ENCODE measurements around the gene EEF1AKMT1.

Gene EEF1AKMT1

DNA sequence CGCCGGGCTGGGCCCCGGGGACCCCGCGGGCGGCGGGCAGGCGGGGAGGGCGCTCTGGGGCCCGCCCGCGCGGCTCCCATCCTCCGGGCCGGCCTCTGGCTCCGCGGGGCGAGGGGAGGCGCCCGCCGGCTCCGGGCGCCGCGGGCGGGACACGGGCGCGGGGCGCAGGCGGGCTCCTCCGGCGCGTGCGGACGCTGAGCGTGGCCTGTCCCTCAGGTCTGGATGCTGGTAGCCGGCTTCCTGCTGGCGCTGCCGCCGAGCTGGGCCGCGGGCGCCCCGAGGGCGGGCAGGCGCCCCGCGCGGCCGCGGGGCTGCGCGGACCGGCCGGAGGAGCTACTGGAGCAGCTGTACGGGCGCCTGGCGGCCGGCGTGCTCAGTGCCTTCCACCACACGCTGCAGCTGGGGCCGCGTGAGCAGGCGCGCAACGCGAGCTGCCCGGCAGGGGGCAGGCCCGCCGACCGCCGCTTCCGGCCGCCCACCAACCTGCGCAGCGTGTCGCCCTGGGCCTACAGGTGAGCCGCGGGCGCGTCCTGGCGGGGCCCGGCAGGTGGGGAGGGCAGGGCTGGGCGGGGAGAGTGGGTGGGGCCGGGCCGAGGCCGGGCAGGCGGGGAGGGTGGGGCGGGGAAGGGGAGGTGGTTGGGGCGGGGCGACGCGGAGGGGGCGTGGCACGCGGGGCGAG, 69.8 kb downstream of the EEF1AKMT1 start:
- Histone ChIP-seq H3K9me3 (ENCODE audit: control insufficient read depth in 5 of 5, low read length in 5 of 5) (no peaks in the 10 kb centered on the region), H3K27ac (ENCODE audit: low read depth, low read length) (no peak overlapping the region), H3K27me3 (ENCODE audit: control insufficient read depth in 5 of 5, insufficient read depth in 4 of 5, low read length in 5 of 5) (peaks cover 0 to 9% (median 3%) of the 10 kb centered on the region in 5 donors), H3K36me3 (ENCODE audit: control insufficient read depth in 5 of 5, insufficient read depth in 5 of 5, low read length in 5 of 5) (no peaks in the 10 kb centered on the region), H3K4me3 (ENCODE audit: low read depth in 1 of 5, low read length in 5 of 5) (peak overlapping the region in 4 of 5 donors; percentile 55 to 75 (median 56)), H3K9ac (ENCODE audit: low read length in 5 of 5) (no peak overlapping the region), H3K4me1 (ENCODE audit: control insufficient read depth in 5 of 5, insufficient read depth in 5 of 5, low read length in 5 of 5) (peaks cover 0 to 22% (median 16%) of the 10 kb centered on the region in 5 donors)

DNA sequence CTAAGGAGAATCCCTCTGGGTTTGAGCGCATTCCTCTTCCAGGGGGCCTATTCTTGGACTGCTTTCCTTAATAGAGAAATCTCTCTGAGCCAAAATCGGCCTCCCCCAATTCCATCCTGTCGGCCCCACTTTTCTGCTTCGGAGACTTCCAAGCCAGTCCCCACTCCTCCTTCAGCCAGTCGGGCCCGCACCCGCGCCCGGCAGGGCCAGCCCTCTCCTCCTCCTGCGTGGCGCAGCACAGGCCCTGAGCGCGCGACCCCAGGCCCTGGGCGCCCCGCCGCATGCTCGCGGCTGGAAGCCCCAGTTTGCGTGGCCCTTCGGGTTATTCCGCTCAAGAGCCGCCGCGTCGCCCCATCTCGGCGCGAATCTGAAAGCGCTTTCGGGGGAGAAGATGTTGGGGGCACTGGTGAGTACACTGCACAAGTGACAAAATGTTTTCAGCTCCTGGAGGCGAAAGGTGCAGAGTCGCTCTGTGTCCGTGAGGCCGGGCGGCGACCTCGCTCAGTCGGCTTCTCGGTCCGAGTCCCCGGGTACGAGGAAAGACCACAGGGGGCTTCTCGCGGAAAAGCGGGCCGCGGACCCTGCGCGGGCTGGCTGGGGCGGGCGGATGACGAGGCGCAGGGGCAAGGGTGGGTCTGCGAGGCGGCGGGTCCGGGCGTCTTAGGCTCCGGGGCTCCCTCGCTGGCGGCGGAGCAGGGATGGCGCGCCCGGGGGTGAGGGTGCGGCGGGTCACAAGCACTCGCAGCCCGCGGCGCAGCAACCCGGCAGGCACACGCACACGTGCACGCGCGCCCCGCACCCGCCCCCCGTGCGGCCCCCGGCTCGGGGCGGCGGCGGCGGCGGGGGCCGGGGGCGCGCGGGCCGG, 70.6 kb downstream of the EEF1AKMT1 start, which contains the start of gene IL17D:
Gene IL17D (plus strand): TSS at position 785 of the 865 bp plus-strand sequence. CDS start 303 bp downstream, outside the sequence.
- Histone ChIP-seq H3K9me3 (ENCODE audit: control insufficient read depth in 5 of 5, low read length in 5 of 5) (no peaks in the 10 kb centered on the region), H3K27ac (ENCODE audit: low read depth, low read length) (no peak within 1 kb of the TSS), H3K27me3 (ENCODE audit: control insufficient read depth in 5 of 5, insufficient read depth in 4 of 5, low read length in 5 of 5) (peaks cover 0 to 9% (median 3%) of the 10 kb centered on the region in 5 donors), H3K4me3 (ENCODE audit: low read depth in 1 of 5, low read length in 5 of 5) (peak within 1 kb of the TSS; percentile 37 to 85 (median 75)), H3K9ac (ENCODE audit: low read length in 5 of 5) (peak within 1 kb of the TSS in 4 of 5 donors; percentile 53 to 80 (median 67)), H3K4me1 (ENCODE audit: control insufficient read depth in 5 of 5, insufficient read depth in 5 of 5, low read length in 5 of 5) (peaks cover 0 to 21% (median 16%) of the 10 kb centered on the region in 5 donors), H3K36me3 (ENCODE audit: control insufficient read depth in 5 of 5, insufficient read depth in 5 of 5, low read length in 5 of 5) (no peaks in the 10 kb centered on the region)

DNA sequence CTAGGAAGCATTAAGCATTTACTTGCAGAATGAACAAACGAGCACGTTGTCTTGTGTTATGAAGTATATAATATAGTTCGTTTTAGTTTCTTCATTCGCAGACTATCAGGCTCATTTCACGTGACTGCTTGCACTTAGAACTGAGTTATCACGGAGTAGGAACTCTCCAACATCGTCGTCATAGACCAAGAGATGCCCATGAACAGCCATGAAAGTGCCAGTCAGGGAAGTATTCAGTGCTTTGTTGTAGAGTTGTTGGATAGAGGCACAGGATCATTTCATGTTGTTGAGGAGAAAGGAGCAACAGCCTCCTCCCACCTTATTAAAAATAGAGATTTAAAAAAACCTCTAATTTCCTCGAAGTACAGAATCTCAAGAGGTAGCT, 71.2 kb downstream of the EEF1AKMT1 start:
- peak overlapping the region; percentile 37 to 85 (median 75) for H3K4me3 ChIP-seq (ENCODE audit: low read depth in 1 of 5, low read length in 5 of 5)
- no peak overlapping the region for H3K27ac ChIP-seq (ENCODE audit: low read depth, low read length)
- H3K9me3 ChIP-seq (ENCODE audit: control insufficient read depth in 5 of 5, low read length in 5 of 5): no peaks in the 10 kb centered on the region
- H3K36me3 ChIP-seq (ENCODE audit: control insufficient read depth in 5 of 5, insufficient read depth in 5 of 5, low read length in 5 of 5): no peaks in the 10 kb centered on the region
- peak overlapping the region in 4 of 5 donors; percentile 8 to 80 (median 60) for H3K9ac ChIP-seq (ENCODE audit: low read length in 5 of 5)
- peaks cover 0 to 19% (median 16%) of the 10 kb centered on the region in 5 donors for H3K4me1 ChIP-seq (ENCODE audit: control insufficient read depth in 5 of 5, insufficient read depth in 5 of 5, low read length in 5 of 5)
- peaks cover 0 to 9% (median 3%) of the 10 kb centered on the region in 5 donors for H3K27me3 ChIP-seq (ENCODE audit: control insufficient read depth in 5 of 5, insufficient read depth in 4 of 5, low read length in 5 of 5)

DNA sequence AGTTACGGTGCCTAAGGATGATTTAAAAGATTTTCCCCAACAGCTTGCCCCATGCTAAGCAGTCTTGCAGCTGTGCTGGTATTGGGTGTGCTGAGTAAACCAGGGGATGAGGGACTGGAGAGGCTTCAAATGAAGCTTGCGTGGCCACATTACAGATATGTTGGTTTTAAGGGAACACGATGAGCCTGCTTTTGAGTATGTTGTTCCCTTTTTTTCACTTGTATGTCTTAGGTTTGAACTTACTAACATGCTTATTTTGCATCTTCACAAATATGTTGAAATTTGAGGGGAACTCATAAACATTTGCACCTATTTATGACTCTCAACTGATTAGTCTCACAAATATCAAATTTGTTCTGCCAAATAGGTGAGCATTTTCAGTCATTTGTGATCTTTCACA, 72.3 kb downstream of the EEF1AKMT1 start:
- Histone ChIP-seq H3K27me3 (ENCODE audit: control insufficient read depth in 5 of 5, insufficient read depth in 4 of 5, low read length in 5 of 5) (peaks cover 0 to 9% (median 3%) of the 10 kb centered on the region in 5 donors), H3K9ac (ENCODE audit: low read length in 5 of 5) (no peak overlapping the region), H3K9me3 (ENCODE audit: control insufficient read depth in 5 of 5, low read length in 5 of 5) (no peaks in the 10 kb centered on the region), H3K4me1 (ENCODE audit: control insufficient read depth in 5 of 5, insufficient read depth in 5 of 5, low read length in 5 of 5) (peaks cover 0 to 19% (median 16%) of the 10 kb centered on the region in 5 donors), H3K27ac (ENCODE audit: low read depth, low read length) (no peak overlapping the region), H3K36me3 (ENCODE audit: control insufficient read depth in 5 of 5, insufficient read depth in 5 of 5, low read length in 5 of 5) (no peaks in the 10 kb centered on the region), H3K4me3 (ENCODE audit: low read depth in 1 of 5, low read length in 5 of 5) (no peak overlapping the region)

GRCh38 chr13:20700288-20700687, 73.5 kb downstream of the EEF1AKMT1 start:
- no peak overlapping the region for H3K9ac ChIP-seq (ENCODE audit: low read length in 5 of 5)
- H3K4me1 ChIP-seq (ENCODE audit: control insufficient read depth in 5 of 5, insufficient read depth in 5 of 5, low read length in 5 of 5): peaks cover 0 to 19% (median 16%) of the 10 kb centered on the region in 5 donors
- no peak overlapping the region for H3K4me3 ChIP-seq (ENCODE audit: low read depth in 1 of 5, low read length in 5 of 5)
- H3K36me3 ChIP-seq (ENCODE audit: control insufficient read depth in 5 of 5, insufficient read depth in 5 of 5, low read length in 5 of 5): no peaks in the 10 kb centered on the region
- no peak overlapping the region for H3K27ac ChIP-seq (ENCODE audit: low read depth, low read length)
- H3K9me3 ChIP-seq (ENCODE audit: control insufficient read depth in 5 of 5, low read length in 5 of 5): no peaks in the 10 kb centered on the region
- peaks cover 0 to 9% (median 3%) of the 10 kb centered on the region in 5 donors for H3K27me3 ChIP-seq (ENCODE audit: control insufficient read depth in 5 of 5, insufficient read depth in 4 of 5, low read length in 5 of 5)

DNA sequence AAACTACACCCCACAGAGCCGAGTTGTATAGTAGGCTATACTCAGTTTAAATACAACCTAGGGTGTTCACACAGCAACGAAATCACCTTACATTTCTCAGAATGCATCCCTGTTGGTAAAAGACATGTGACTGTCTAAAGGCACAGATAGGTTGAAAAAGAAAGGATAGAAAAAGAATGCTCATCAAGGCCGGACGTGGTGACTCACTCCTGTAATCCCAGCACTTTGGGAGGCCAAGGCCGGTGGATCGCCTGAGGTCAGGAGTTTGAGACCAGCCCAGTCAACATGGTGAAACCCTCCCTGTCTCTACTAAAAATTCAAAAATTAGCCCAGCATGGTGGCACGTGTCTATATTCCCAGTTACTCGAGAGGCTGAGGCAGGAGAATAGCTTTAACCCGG, 74.0 kb downstream of the EEF1AKMT1 start:
- H3K9me3 ChIP-seq (ENCODE audit: control insufficient read depth in 5 of 5, low read length in 5 of 5): no peaks in the 10 kb centered on the region
- no peaks in the 10 kb centered on the region for H3K36me3 ChIP-seq (ENCODE audit: control insufficient read depth in 5 of 5, insufficient read depth in 5 of 5, low read length in 5 of 5)
- no peak overlapping the region for H3K9ac ChIP-seq (ENCODE audit: low read length in 5 of 5)
- H3K27ac ChIP-seq (ENCODE audit: low read depth, low read length): no peak overlapping the region
- H3K4me1 ChIP-seq (ENCODE audit: control insufficient read depth in 5 of 5, insufficient read depth in 5 of 5, low read length in 5 of 5): peaks cover 0 to 19% (median 16%) of the 10 kb centered on the region in 5 donors
- H3K4me3 ChIP-seq (ENCODE audit: low read depth in 1 of 5, low read length in 5 of 5): no peak overlapping the region
- H3K27me3 ChIP-seq (ENCODE audit: control insufficient read depth in 5 of 5, insufficient read depth in 4 of 5, low read length in 5 of 5): peaks cover 0 to 9% (median 3%) of the 10 kb centered on the region in 5 donors

DNA sequence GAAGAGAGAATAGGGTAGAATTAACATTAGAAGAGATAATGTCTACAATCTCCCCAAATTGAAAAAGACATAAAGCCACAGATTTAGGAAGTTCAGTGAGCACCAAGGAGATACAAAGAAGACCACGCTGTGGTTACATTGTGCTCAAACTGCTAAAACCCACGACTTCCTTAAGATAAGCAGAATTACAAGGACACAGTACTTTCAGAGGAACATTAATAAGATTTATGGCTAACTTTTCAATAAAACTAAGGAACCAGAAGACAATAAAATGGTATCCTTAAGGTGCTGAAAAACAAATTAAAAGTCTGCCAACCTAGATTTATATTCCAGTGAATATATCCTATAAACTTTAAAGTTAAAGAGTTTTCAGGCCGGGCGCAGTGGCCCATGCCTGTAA, 77.7 kb downstream of the EEF1AKMT1 start:
- Histone ChIP-seq H3K36me3 (ENCODE audit: control insufficient read depth in 5 of 5, insufficient read depth in 5 of 5, low read length in 5 of 5) (peaks cover 0 to 9% (median 2%) of the 10 kb centered on the region in 5 donors), H3K4me3 (ENCODE audit: low read depth in 1 of 5, low read length in 5 of 5) (no peak overlapping the region), H3K9ac (ENCODE audit: low read length in 5 of 5) (no peak overlapping the region), H3K27ac (ENCODE audit: low read depth, low read length) (no peak overlapping the region), H3K4me1 (ENCODE audit: control insufficient read depth in 5 of 5, insufficient read depth in 5 of 5, low read length in 5 of 5) (no peaks in the 10 kb centered on the region), H3K27me3 (ENCODE audit: control insufficient read depth in 5 of 5, insufficient read depth in 4 of 5, low read length in 5 of 5) (no peaks in the 10 kb centered on the region), H3K9me3 (ENCODE audit: control insufficient read depth in 5 of 5, low read length in 5 of 5) (no peaks in the 10 kb centered on the region)

GRCh38 chr13:20691616-20692015, 82.1 kb downstream of the EEF1AKMT1 start:
- Histone ChIP-seq H3K27ac (ENCODE audit: low read depth, low read length) (no peak overlapping the region), H3K4me1 (ENCODE audit: control insufficient read depth in 5 of 5, insufficient read depth in 5 of 5, low read length in 5 of 5) (no peaks in the 10 kb centered on the region), H3K4me3 (ENCODE audit: low read depth in 1 of 5, low read length in 5 of 5) (no peak overlapping the region), H3K9me3 (ENCODE audit: control insufficient read depth in 5 of 5, low read length in 5 of 5) (no peaks in the 10 kb centered on the region), H3K36me3 (ENCODE audit: control insufficient read depth in 5 of 5, insufficient read depth in 5 of 5, low read length in 5 of 5) (peaks cover 0 to 11% (median 7%) of the 10 kb centered on the region in 5 donors), H3K27me3 (ENCODE audit: control insufficient read depth in 5 of 5, insufficient read depth in 4 of 5, low read length in 5 of 5) (no peaks in the 10 kb centered on the region), H3K9ac (ENCODE audit: low read length in 5 of 5) (no peak overlapping the region)

GRCh38 chr13:20689291-20689690, 84.5 kb downstream of the EEF1AKMT1 start:
- no peaks in the 10 kb centered on the region for H3K9me3 ChIP-seq (ENCODE audit: control insufficient read depth in 5 of 5, low read length in 5 of 5)
- H3K36me3 ChIP-seq (ENCODE audit: control insufficient read depth in 5 of 5, insufficient read depth in 5 of 5, low read length in 5 of 5): peaks cover 0 to 15% (median 7%) of the 10 kb centered on the region in 5 donors
- no peak overlapping the region for H3K9ac ChIP-seq (ENCODE audit: low read length in 5 of 5)
- no peak overlapping the region for H3K4me3 ChIP-seq (ENCODE audit: low read depth in 1 of 5, low read length in 5 of 5)
- no peaks in the 10 kb centered on the region for H3K4me1 ChIP-seq (ENCODE audit: control insufficient read depth in 5 of 5, insufficient read depth in 5 of 5, low read length in 5 of 5)
- H3K27ac ChIP-seq (ENCODE audit: low read depth, low read length): no peak overlapping the region
- H3K27me3 ChIP-seq (ENCODE audit: control insufficient read depth in 5 of 5, insufficient read depth in 4 of 5, low read length in 5 of 5): no peaks in the 10 kb centered on the region

All from subcutaneous abdominal adipose tissue (tissue), 5 donors.